ENCODE data around the gene NAA40.

The NAA40 gene

GRCh38 chr11:63938479-63939396 lies at the start of gene NAA40:
NAA40 (plus strand) TSS chr11:63939002; CDS start chr11:63939097, 95 bp downstream.
- no peaks in the 10 kb centered on the region for H3K9me3 Mint-ChIP-seq
- no peaks in the 10 kb centered on the region for H3K27me3 Mint-ChIP-seq
- peak within 1 kb of the TSS; percentile 85 to 100 for H3K4me3 Mint-ChIP-seq
- H3K27ac Mint-ChIP-seq: peak within 1 kb of the TSS; percentile 90 to 96
- peak; percentile 95 to 96 for DNase-seq
- peaks cover 36% of the 10 kb centered on the region for H3K4me1 Mint-ChIP-seq
- peak; percentile 96 for ATAC-seq

GRCh38 chr11:63889344-63889743 lies 49.5 kb upstream of the NAA40 start:
- no peak for ATAC-seq
- H3K27me3 Mint-ChIP-seq: no peaks in the 10 kb centered on the region
- peaks cover 65% of the 10 kb centered on the region for H3K4me1 Mint-ChIP-seq
- peak overlapping the region in 1 of 2 donors; percentile 69 for H3K27ac Mint-ChIP-seq
- H3K4me3 Mint-ChIP-seq: peak overlapping the region; percentile 96 to 97
- H3K9me3 Mint-ChIP-seq: no peaks in the 10 kb centered on the region
- no peak for DNase-seq

GRCh38 chr11:63890368-63890767 lies 48.4 kb upstream of the NAA40 start:
- DNase-seq (no peak), ATAC-seq (no peak)
- H3K4me3 Mint-ChIP-seq: peak overlapping the region in 1 of 2 donors; percentile 32
- H3K4me1 Mint-ChIP-seq: peaks cover 60% of the 10 kb centered on the region
- no peaks in the 10 kb centered on the region for H3K27me3 Mint-ChIP-seq
- no peaks in the 10 kb centered on the region for H3K9me3 Mint-ChIP-seq
- no peak overlapping the region for H3K27ac Mint-ChIP-seq

- no peaks in the 10 kb centered on the region for H3K9me3 Mint-ChIP-seq
- H3K27ac Mint-ChIP-seq: no peak overlapping the region
- no peak for DNase-seq
These were observed 46.6 kb upstream of the NAA40 start for GRCh38 chr11:63892228-63892627.

GRCh38 chr11:63893355-63893754 lies 45.4 kb upstream of the NAA40 start:
- H3K4me3 Mint-ChIP-seq: no peak overlapping the region

More at GRCh38 chr11:63892228-63892627, 46.6 kb upstream of the NAA40 start:
- no peaks in the 10 kb centered on the region for H3K27me3 Mint-ChIP-seq
- H3K4me3 Mint-ChIP-seq: no peak overlapping the region
- peaks cover 54% of the 10 kb centered on the region for H3K4me1 Mint-ChIP-seq
- no peak for ATAC-seq

GRCh38 chr11:63896071-63896470 lies 42.7 kb upstream of the NAA40 start:
- no peak for DNase-seq
- no peak overlapping the region for H3K4me3 Mint-ChIP-seq
- H3K4me1 Mint-ChIP-seq: peaks cover 16% of the 10 kb centered on the region
- no peaks in the 10 kb centered on the region for H3K9me3 Mint-ChIP-seq
- no peak for ATAC-seq
- H3K27ac Mint-ChIP-seq: no peak overlapping the region
- no peaks in the 10 kb centered on the region for H3K27me3 Mint-ChIP-seq

More at GRCh38 chr11:63893355-63893754, 45.4 kb upstream of the NAA40 start:
- H3K27ac Mint-ChIP-seq: no peak overlapping the region
- ATAC-seq (no peak), DNase-seq (no peak)
- H3K4me1 Mint-ChIP-seq: peaks cover 43% of the 10 kb centered on the region
- H3K27me3 Mint-ChIP-seq: no peaks in the 10 kb centered on the region
- no peaks in the 10 kb centered on the region for H3K9me3 Mint-ChIP-seq

GRCh38 chr11:63897459-63898146 lies 41.2 kb upstream of the NAA40 start:
- no peak for ATAC-seq
- Mint-ChIP-seq H3K27ac (no peak overlapping the region), H3K27me3 (no peaks in the 10 kb centered on the region), H3K9me3 (no peaks in the 10 kb centered on the region), H3K4me1 (peaks cover under 1% of the 10 kb centered on the region), H3K4me3 (no peak overlapping the region)
- DNase-seq: no peak

- peaks cover 10% of the 10 kb centered on the region for H3K4me1 Mint-ChIP-seq
- ATAC-seq (peak; percentile 58), DNase-seq (no peak)
- H3K4me3 Mint-ChIP-seq: no peak overlapping the region
- no peaks in the 10 kb centered on the region for H3K9me3 Mint-ChIP-seq
- H3K27me3 Mint-ChIP-seq: no peaks in the 10 kb centered on the region
- peak overlapping the region in 1 of 2 donors; percentile 22 for H3K27ac Mint-ChIP-seq
These were observed 37.1 kb upstream of the NAA40 start for GRCh38 chr11:63901660-63902059.

GRCh38 chr11:63903884-63904283 lies 34.9 kb upstream of the NAA40 start:
- Mint-ChIP-seq H3K27me3 (no peaks in the 10 kb centered on the region), H3K9me3 (no peaks in the 10 kb centered on the region), H3K27ac (peak overlapping the region in 1 of 2 donors; percentile 9), H3K4me1 (peaks cover 18% of the 10 kb centered on the region), H3K4me3 (no peak overlapping the region)
- ATAC-seq (no peak), DNase-seq (no peak)

GRCh38 chr11:63904743-63905142 lies 34.1 kb upstream of the NAA40 start:
- no peaks in the 10 kb centered on the region for H3K9me3 Mint-ChIP-seq
- no peak for ATAC-seq

GRCh38 chr11:63905179-63905578 lies 33.6 kb upstream of the NAA40 start:
- H3K4me1 Mint-ChIP-seq: peaks cover 18% of the 10 kb centered on the region
- peak overlapping the region in 1 of 2 donors; percentile 33 for H3K27ac Mint-ChIP-seq
- no peaks in the 10 kb centered on the region for H3K27me3 Mint-ChIP-seq
- H3K4me3 Mint-ChIP-seq: no peak overlapping the region
- ATAC-seq: no peak
- H3K9me3 Mint-ChIP-seq: no peaks in the 10 kb centered on the region
- no peak for DNase-seq

More at GRCh38 chr11:63904743-63905142, 34.1 kb upstream of the NAA40 start:
- Mint-ChIP-seq H3K27me3 (no peaks in the 10 kb centered on the region), H3K27ac (peak overlapping the region; percentile 44 to 52), H3K4me1 (peaks cover 18% of the 10 kb centered on the region), H3K4me3 (no peak overlapping the region)
- DNase-seq: no peak

GRCh38 chr11:63906087-63906486 lies 32.7 kb upstream of the NAA40 start:
- Mint-ChIP-seq H3K4me3 (no peak overlapping the region), H3K27me3 (no peaks in the 10 kb centered on the region), H3K4me1 (peaks cover 18% of the 10 kb centered on the region), H3K9me3 (no peaks in the 10 kb centered on the region), H3K27ac (no peak overlapping the region)
- ATAC-seq (no peak), DNase-seq (no peak)

GRCh38 chr11:63906585-63906984 lies 32.2 kb upstream of the NAA40 start:
- Mint-ChIP-seq H3K9me3 (no peaks in the 10 kb centered on the region), H3K4me3 (no peak overlapping the region), H3K4me1 (peaks cover 18% of the 10 kb centered on the region), H3K27me3 (no peaks in the 10 kb centered on the region), H3K27ac (peak overlapping the region in 1 of 2 donors; percentile 93)
- DNase-seq (peak; percentile 27 to 41), ATAC-seq (peak; percentile 47)

GRCh38 chr11:63907063-63907462 lies 31.7 kb upstream of the NAA40 start:
- Mint-ChIP-seq H3K4me1 (peaks cover 18% of the 10 kb centered on the region), H3K4me3 (no peak overlapping the region), H3K27ac (peak overlapping the region in 1 of 2 donors; percentile 48), H3K9me3 (no peaks in the 10 kb centered on the region), H3K27me3 (no peaks in the 10 kb centered on the region)
- no peak for ATAC-seq
- no peak for DNase-seq

- Mint-ChIP-seq H3K4me1 (peaks cover 18% of the 10 kb centered on the region), H3K4me3 (no peak overlapping the region), H3K27ac (peak overlapping the region in 1 of 2 donors; percentile 19), H3K27me3 (no peaks in the 10 kb centered on the region), H3K9me3 (no peaks in the 10 kb centered on the region)
- ATAC-seq: no peak
- no peak for DNase-seq
These were observed 30.8 kb upstream of the NAA40 start for GRCh38 chr11:63907808-63908530.

Data from stimulated activated naive CD8-positive, alpha-beta T cell treated with anti-CD3 and anti-CD28 coated beads, Interleukin-15, amount 100 ng/mL, for 72 hours (primary cell).